Pons (tissue), 1 donor: ENCODE measurements around the gene NAGPA.
"Not testable (repeated sequence)": the region's sequence is repeated elsewhere in the genome, so short reads cannot be mapped to it uniquely, and the experiment has no call there.

Experiments used
- DNase-seq: peaks from one replicate; pipeline ENCODE4 v3.0.0-alpha.2; 2016; ENCODE audit warnings: low spot score

Gene NAGPA

DNA sequence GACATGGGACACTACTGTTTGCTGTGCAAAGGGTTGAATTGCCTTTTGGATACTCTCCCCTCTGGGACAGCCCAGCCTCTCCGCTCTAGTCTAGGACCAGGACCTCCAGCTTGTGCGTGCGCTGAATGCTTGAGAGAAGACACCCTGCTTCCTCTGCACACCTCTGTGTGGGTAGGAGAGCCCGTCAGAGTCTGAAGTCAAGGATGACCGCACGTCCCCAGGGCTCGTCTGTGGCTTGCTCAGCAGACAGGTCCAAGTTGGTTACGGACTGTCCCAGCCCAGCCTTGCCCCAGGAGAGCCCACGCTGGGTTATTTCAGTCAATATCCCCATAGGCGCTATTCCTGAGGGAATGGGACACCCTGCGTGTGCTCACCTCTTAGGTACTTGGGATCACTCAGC, 28.3 kb upstream of the NAGPA start:
- DNase-seq = no peak

- no peak for DNase-seq
These were observed 26.4 kb upstream of the NAGPA start for GRCh38 chr16:5060073-5060641.

- no peak for DNase-seq
These were observed 25.8 kb upstream of the NAGPA start for GRCh38 chr16:5059386-5060072.

GRCh38 chr16:5058476-5058875, 24.7 kb upstream of the NAGPA start:
- no peak for DNase-seq

GRCh38 chr16:5056352-5056751, 22.6 kb upstream of the NAGPA start:
- no peak for DNase-seq

GRCh38 chr16:5054876-5055865, 21.4 kb upstream of the NAGPA start:
- no peak for DNase-seq

DNA sequence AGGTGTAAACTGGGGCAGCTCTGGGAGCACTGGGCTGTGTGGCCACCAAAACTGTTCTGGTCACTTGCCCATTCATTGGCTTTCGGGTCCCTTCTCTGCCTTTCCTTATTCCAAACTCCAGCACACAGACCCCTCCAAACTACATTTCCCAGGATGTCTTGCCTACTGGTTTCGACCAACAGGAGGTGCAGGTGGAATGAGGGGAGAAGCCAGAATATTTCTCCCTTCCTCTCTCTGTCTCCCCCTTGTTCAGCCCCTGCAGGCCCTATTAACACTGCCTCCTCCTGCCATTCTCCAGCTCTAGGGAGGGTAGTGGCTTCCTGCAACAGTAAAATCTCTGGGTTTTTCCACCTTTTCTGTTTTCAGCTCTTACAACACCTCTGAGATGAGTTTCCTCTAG, 13.2 kb upstream of the NAGPA start:
- no peak for DNase-seq

GRCh38 chr16:5045499-5046115, 11.9 kb upstream of the NAGPA start:
- no peak for DNase-seq

- DNase-seq = not testable (repeated sequence)
These were observed 10.8 kb upstream of the NAGPA start for GRCh38 chr16:5044581-5044980.

GRCh38 chr16:5044011-5044540, 10.3 kb upstream of the NAGPA start:
- no peak for DNase-seq

DNA sequence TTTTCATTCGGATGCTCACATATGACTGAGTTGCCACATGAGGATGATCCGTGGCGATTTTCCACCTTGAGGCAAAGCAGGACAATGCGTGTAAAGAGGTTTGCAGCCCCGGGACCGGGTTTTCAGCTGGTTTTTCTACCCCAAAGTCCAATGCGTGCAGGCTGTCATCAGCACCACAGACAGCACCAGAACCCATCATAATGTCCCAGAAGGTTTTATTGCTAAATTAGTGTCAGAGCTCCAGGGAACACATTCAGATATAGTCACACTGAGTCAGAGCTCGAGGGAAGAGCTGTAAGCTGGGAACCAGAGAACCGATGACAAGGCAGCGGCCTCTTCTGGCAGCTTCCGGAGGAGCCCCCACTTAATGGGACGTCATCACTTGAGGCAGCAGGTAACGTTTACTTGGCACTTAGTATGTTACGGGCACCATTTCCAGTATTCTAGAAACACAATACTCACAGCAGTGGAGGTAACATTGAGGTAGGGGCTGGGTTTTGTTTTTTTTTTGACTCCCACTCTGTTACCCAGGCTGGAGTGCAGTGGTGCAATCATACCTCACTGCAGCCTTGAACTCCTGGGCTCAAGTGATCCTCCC, 8.9 kb upstream of the NAGPA start:
- no peak for DNase-seq

DNA sequence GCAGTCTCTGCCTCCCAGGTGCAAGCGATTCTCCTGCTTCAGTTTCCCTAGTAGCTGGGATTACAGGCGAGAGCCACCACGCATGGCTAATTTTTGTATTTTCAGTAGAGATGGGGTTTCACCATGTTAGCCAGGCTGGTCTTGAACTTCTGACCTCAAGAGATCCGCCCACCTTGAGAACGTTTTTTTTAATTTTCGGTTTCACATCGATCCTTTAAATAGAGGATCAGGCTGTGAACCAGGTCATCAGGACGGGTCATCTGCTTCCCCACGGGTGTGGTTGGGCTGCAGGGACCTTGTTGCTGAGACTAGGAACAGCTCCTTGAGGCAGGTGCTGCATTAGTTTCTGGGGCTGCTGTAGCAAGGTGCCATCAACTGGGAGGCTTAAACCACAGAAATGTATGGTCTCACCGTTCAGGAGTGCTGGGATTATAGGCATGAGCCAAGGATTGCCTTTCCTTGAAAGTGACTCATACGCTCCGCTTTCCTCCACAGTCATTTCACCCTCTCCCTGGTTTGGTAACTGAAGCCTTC, 7.9 kb upstream of the NAGPA start:
- no peak for DNase-seq

- DNase-seq = no peak
These were observed 6.7 kb upstream of the NAGPA start for GRCh38 chr16:5040451-5040850.

- DNase-seq = no peak
These were observed 2.8 kb upstream of the NAGPA start for GRCh38 chr16:5036228-5037156.

GRCh38 chr16:5035909-5036227, 2.1 kb upstream of the NAGPA start:
- DNase-seq = no peak

DNA sequence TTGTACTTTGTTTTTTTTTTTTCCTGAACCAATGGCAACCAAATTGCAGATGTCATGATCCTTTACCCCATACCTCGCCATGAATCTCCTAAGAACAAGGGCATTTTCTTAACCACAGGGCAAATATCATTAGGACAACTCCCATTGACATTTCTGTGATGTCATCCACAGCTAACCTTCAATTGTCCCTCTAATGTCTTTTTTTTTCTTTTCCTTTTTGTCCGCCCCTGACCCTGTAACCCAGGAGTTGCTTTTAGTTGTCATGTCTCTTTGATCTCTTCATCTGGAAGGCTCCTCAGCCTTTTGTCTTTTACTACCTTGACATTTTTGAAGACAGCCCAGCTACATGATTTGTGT, 410 bp upstream of the NAGPA start:
- DNase-seq = no peak

GRCh38 chr16:5032748-5033167, 977 bp downstream of the NAGPA start:
- DNase-seq = no peak

DNA sequence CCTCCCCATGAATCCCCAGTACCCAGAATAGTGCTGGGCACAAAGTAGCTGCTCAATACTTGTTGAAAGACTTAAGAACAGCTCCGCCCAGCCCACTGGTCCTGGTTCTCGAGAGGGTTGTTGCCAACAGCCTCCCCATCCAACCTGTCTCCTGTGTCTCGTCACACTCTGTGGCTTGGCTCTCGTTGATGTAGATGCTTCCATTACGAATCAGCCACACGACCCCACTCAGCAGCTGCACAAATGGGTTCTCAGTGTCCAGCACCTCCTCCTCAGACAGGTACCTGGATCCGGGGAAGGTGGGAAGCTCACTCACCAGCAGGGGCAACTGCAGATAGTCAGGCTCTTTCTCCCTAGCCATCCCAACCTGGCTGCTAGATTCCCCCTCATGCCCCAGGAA, 2.1 kb downstream of the NAGPA start:
- no peak for DNase-seq

DNA sequence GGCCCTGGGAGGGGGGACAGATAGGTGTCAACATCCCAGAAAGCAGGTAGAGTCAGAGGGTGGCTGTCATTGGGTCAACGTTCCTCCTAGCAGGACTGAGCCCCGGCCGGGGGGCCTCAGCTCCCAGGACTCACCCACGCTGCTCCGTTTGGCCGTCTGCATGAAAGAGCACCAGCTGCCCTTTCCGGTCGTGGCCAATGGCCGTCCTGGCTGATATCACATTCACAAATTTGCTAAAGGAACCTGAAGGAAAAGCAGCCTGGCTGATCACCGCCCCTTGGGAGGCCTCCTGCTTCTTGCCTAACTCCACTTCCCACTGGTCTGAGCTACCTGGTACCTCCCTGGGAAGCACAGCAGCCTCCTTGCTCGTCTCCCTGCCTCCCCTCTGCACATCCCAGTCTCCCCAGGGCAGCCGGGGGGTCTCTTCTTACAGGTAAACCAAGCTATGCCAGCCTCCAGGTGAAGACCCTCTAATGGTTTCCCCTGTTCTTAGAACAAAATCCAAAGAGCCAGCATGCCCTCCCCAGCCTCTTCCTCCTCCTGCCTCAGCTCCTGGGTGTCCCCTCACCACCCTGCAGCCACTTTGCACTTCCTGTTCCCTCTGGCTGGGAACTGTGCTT, 3.4 kb downstream of the NAGPA start:
- no peak for DNase-seq

GRCh38 chr16:5028950-5029475, 4.7 kb downstream of the NAGPA start:
- DNase-seq = no peak
